SW 1271 (cell line): ENCODE data around the gene LYZ.

Experiments
- DNase-seq, 2 experiments: peaks; one replicate each; lab custom pipeline; 2025; lab: John Stamatoyannopoulos, UW

LYZ gene

GRCh38 chr12:69338936-69339335 is 9.2 kb upstream of the LYZ start:
- DNase-seq, result no peak

DNA sequence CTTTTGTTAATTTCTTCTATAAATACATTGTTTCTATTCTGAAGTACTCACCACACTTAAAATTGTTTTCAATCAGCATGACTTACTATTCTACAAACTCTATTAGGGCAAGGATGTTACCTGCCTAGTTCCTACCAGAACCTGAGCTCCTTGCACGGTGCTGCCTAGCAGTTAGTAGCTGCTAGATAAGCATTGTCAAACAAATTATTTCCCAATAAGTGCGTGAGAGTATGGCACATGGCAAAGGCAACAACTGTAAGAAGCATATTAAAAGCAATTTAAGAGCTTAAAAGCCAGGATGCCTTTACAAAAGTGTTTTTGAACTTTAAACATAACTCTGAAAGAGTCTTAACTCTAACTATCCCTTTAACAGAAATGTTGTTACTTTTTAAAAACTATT is 8.2 kb upstream of the LYZ start:
- DNase-seq, result no peak

- DNase-seq, result no peak
Observed at GRCh38 chr12:69341328-69341727, 6.9 kb upstream of the LYZ start.

DNA sequence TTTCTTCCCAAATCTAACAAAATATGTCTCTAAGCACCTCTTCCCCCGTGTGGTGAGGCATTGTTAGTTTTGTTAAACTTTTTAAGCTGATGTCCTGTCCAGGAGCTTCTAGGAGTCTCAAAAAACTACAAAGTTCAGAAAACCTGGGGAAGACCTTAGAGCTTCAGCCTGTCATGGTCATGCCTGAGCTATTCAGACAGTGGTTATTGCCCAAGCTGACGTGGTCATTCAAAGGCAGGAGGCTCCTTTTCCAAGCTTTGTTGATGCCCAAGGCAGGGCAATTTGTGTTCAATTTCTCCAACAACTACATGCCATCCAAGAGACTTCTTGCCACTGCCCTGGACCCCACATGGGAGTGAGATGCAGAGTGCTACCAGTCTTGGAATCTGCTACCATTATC is 5.8 kb upstream of the LYZ start:
- DNase-seq, result no peak

DNA sequence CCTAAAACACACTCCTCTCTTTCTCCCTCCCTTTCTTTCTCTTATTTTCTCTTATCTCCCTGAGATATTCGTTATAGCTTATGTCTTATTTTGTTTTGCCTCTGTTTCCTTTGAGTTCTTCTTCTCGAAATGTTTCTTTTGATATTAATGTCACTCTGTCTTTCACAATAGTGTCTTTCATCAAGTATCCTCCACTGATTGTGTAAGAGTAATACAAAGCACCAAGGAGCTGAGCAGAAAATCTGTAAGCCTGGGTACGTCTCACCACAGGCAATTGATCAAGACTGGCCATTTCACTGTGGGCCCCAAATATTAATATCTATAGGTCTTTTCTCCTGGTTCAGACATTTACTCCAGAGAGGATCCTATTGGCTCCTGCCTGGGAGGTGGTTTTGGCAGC is 4.8 kb upstream of the LYZ start:
- no peak for DNase-seq

DNA sequence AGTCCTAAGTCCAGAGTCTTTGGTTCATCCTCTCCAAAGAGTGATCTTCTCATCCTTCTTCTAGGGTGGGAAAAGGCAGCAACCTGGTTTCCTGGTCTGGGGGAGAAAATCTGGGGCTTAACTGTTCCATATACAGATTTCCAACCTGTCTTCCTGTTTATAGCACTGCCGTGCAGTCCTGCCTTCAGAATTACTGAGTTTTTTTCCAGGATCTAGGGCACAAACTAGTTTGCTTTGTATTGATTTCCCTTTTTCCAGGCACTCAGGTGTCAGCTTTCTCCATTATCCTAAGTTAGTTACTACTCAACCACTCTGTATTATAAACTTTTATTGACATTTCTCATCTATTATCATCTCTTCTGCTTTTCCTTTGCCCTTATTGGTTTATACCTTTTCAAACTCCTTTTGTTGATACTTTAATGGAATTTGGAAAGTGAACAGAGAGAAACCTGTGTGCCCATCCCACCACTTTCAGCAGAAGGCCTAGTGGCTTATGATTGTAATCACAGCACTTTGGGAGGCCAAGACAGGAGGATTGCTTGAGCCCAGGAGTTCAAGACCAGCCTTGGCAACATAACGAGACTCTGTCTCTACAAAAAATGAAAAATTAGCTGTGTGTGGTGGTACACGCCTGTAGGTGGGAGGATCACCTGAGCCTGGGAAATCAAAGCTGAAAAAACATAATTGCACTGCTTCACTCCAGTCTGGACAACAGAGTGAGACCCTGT is 4.1 kb upstream of the LYZ start:
- DNase-seq, result no peak

GRCh38 chr12:69345077-69345476 is 3.1 kb upstream of the LYZ start:
- DNase-seq, result no peak

DNA sequence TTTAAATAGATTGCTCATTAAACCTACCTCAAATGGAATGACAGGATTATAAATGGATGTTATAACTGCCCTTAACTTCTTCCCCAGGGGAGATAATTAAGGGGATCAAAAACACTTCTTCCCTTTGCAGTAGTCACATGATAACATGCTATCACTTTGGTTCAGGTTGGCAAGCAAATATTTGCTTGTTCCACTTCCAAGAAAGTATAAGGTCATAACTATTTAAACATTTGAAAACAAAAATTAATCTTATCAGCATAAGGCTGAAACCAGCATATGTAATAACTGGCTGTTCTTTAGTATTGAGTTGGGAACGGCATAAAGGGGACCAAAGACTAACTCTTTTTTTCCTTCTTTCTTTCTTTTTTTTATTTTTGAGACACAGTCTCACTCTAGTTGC is 2.4 kb upstream of the LYZ start:
- no peak for DNase-seq

- DNase-seq, result no peak
Observed at GRCh38 chr12:69350002-69350626, 1.9 kb downstream of the LYZ start.

DNA sequence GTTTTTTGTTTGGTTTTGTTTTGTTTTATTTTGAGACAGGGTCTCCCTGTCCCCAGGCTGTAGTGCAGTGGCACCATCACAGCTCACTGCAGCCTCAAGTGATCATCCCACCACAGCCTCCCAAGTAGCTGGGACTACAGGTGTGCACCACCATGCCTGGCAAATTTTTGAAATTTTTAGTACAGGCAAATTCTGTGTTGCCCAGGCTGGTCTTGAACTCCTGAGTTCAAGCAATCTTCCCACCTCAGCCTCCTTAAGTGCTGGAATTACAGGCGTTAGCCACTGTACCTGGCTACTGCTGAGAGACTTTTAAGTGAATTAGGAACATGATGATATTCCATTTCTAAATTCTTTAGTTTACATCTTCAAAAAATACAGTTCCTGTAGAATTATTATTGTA is 2.6 kb downstream of the LYZ start:
- DNase-seq, result no peak

GRCh38 chr12:69351462-69352236 is 3.5 kb downstream of the LYZ start:
- DNase-seq, result no peak

DNA sequence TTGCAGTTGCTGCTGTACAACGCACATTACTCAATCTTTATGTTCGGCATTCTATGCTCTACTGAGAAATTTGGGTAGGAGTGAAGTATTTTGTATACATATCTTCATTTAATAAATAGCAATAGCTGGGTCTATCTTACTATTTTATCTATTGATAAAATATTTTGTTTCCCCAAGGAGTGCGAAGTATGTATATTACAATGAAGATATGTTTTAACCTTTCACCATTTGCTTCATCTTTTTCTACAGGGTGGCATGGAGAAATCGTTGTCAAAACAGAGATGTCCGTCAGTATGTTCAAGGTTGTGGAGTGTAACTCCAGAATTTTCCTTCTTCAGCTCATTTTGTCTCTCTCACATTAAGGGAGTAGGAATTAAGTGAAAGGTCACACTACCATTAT is 4.7 kb downstream of the LYZ start:
- no peak for DNase-seq

- DNase-seq, result no peak
Observed at GRCh38 chr12:69354172-69354555, 6.0 kb downstream of the LYZ start.

- no peak for DNase-seq
Observed at GRCh38 chr12:69354556-69355187, 6.5 kb downstream of the LYZ start.

- no peak for DNase-seq
Observed at GRCh38 chr12:69355363-69356028, 7.3 kb downstream of the LYZ start.

DNA sequence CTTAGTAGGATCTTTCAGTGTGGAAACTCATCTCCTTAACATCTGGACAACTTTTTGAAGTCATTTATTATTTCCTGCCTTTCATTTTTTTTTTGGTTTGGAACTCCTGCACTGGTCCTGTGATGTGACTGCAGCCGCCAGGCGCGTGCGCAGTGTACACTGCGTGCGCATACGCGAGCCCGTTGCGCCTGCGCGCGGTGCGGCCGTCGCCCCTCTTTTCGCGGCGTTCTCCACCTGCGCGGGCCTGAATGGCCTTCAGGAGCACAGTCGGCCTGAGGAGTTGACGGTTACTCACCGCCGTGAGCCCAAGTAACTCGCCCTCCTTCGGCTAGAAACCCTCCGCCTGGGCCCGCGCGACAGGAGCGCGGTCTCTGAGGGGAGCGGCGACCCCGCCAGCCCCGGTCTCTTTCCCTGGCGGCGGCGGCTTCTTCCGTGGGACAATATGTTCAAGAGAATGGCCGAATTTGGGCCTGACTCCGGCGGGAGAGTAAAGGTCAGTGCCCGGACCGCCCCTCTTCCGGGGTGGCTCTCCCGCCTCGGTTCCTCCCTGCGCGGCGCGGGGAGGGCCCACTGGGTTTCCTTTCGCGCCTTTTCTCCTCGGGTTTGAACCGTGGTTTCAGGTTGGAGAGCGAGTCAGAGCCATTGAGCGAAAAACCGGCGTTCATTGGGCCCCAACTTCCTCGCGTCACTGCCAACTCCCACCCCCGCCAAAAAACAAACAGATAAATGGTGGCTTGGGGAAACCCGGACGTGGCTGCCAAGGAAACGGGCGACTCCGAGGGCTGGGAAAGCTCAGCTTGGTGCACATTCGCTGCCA is 11.6 kb downstream of the LYZ start, which contains the start of gene YEATS4:
Gene YEATS4, plus strand, starts transcription at position 213 of the 817 bp plus-strand sequence. Its CDS starts 230 bp downstream, at position 443.
- DNase-seq, result peak; percentile 93 to 97

- no peak for DNase-seq
Observed at GRCh38 chr12:69360348-69360672, 12.1 kb downstream of the LYZ start.

DNA sequence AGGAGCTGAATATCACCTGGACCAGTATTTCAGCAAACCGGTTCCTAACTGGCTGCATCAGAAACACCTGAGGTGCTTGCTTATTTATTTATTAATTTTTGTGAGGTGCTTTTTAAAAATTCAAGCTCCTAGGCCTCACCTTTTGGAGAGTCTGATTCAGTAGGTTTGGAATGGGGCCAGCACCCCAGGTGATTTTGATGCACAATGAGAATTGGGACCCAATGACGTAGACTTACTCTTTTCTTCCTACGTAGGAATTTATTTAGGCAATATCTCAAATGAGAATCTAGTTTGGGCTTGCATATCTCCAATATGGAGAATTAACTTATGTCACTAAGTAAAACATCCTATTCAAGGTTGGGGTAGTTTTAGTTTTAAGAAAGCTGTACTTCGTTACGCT is 18.6 kb downstream of the LYZ start:
- DNase-seq, result no peak

- DNase-seq, result no peak
Observed at GRCh38 chr12:69368171-69368570, 20.0 kb downstream of the LYZ start.

GRCh38 chr12:69383074-69383473 is 34.9 kb downstream of the LYZ start:
- no peak for DNase-seq

DNA sequence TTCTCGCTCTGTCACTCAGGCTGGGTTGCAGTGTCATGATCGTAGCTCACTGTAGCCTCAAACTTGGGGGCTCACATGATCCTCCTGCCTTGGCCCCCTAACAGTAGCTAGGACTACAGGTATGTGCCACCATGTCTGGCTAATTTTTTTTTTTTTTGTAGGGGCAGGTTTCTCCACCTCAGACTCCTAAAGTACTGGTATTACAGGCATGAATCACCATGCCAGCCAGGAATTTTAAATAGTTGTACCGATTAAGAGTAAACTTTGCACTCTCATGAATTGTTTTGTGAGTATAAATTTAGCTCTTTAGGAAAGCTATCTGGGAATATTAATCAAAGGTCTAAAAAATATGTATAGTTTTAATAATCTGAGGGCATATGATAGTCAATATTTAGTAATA is 36.9 kb downstream of the LYZ start:
- no peak for DNase-seq
